Psoas muscle (tissue), 8 donors: ENCODE results near the gene MED15. TPM values are rescaled to one million over a fixed set of nuclear protein-coding genes. Genes with fewer than 3 reads are reported as not detected.
"Not testable (repeated sequence)": the region's sequence is repeated elsewhere in the genome, so short reads cannot be mapped to it uniquely, and the experiment has no call there.

ENCODE experiments used
- ATAC-seq, 4 donors: fragments of 200-7000 bp; cut with Tn5 transposase; one replicate each; pipeline ENCODE4 v1.9.1; 2020; ENCODE audit warnings: moderate library complexity in 3 of 4, mild to moderate bottlenecking in 2 of 4
- DNase-seq, 2 donors: peaks; one replicate each; pipeline ENCODE4 v3.0.0-alpha.2; 2020
- H3K27ac ChIP-seq: fragments of 200-600 bp; one replicate; pipeline ENCODE4 v1.8.0; 2022
- H3K27me3 ChIP-seq, 3 donors: fragments of 200-600 bp in 1 of 3; one replicate each; pipeline versions ENCODE4 v1.6.1 to v1.8.0; 2013 to 2022; ENCODE audit warnings: low read length in 2 of 3, mild to moderate bottlenecking in 2 of 3, moderate library complexity in 1 of 3; ENCODE audit not compliant: insufficient read depth in 3 of 3
- H3K36me3 ChIP-seq, 2 donors: fragments of 200-600 bp in 1 of 2; one replicate each; pipeline versions ENCODE4 v1.6.1 to v1.8.0; 2013 to 2022; ENCODE audit warnings: low read depth in 1 of 2, mild to moderate bottlenecking in 1 of 2, moderate library complexity in 1 of 2; ENCODE audit not compliant: insufficient read depth in 1 of 2
- H3K4me1 ChIP-seq: fragments of 200-600 bp; one replicate; pipeline ENCODE4 v1.8.0; 2022
- H3K4me3 ChIP-seq: fragments of 200-600 bp; one replicate; pipeline ENCODE4 v1.8.0; 2022; ENCODE audit warnings: mild to moderate bottlenecking
- H3K9me3 ChIP-seq: fragments of 200-600 bp; one replicate; pipeline ENCODE4 v1.8.0; 2022
- CTCF ChIP-seq: fragments of 200-600 bp; IDR thresholded peaks from one replicate; pipeline ENCODE4 v1.8.0; 2022; ENCODE audit warnings: antibody characterized with exemption
- WGBS, 3 donors: extraction: QIAGEN DNeasy Blood & Tissue Kit; methylation state at CpG; one replicate each; pipeline versions ENCODE4 v1.1.6 to v1.1.7; 2013; 5-methylcytosine and 5-hydroxymethylcytosine counted together
- intact Hi-C, 2 donors: fragments of 100-400 bp; cut with DNase I; formaldehyde crosslinking; loops; one replicate each; pipeline versions ENCODE4 v1.11.0 to v1.14.2; 2022
- polyA plus RNA-seq, 3 donors: library from polyadenylated mRNA; stranded (reverse); fragments of 200-250 nt; gene quantifications; one replicate each; pipeline ENCODE4 v1.2.3, GENCODE V29; 2013
- total RNA-seq, 4 donors: library from RNA; stranded (reverse); fragmentation: NEBNext Ultra II Directional in 2 of 4; extraction: Animal tissue kit (Norgen Biotek cat#: 25700) in 2 of 4; gene quantifications; one replicate each; pipeline versions ENCODE4 v1.2.1 to v1.2.4, GENCODE V29; 2021 to 2023
- donor health status: healthy with polysubstance abuse.
- donor health status: DM: no; HTN: no; CAD: no; lungs with moderate emphysema.
- donor health status: Bipolar disorder and iron deficiency.
- donor health status: healthy.
- donor health status: DM: yes; HTN: yes; CAD: no.
- donor health status: DM: no; HTN: no; CAD: no.
- donor health status: DM: no; HTN: no; CAD: no.
- donor health status: DM: yes; HTN: yes; CAD: no.

Gene MED15
- total and polyA plus RNA-seq, 7 donors, result 33.8 to 94.8 (median 59.7) TPM

GRCh38 chr22:20466659-20467379 lies 40.6 kb upstream of the MED15 start:
- Histone ChIP-seq H3K4me3 (no peak overlapping the region), H3K27me3 (no peaks in the 10 kb centered on the region), H3K27ac (no peak overlapping the region), H3K4me1 (peaks cover 16% of the 10 kb centered on the region), H3K9me3 (no peaks in the 10 kb centered on the region), H3K36me3 (peaks cover 0 to 43% of the 10 kb centered on the region in 2 donors)
- WGBS, 3 donors, result 86 to 89% (median 88%) methylated on average over 3 of the region's 3 CpGs
- no peak for TF ChIP-seq CTCF
- ATAC-seq (no peak), DNase-seq (peak in 1 of 2 donors; percentile 23)
- intact Hi-C loops, result no loop called here

DNA sequence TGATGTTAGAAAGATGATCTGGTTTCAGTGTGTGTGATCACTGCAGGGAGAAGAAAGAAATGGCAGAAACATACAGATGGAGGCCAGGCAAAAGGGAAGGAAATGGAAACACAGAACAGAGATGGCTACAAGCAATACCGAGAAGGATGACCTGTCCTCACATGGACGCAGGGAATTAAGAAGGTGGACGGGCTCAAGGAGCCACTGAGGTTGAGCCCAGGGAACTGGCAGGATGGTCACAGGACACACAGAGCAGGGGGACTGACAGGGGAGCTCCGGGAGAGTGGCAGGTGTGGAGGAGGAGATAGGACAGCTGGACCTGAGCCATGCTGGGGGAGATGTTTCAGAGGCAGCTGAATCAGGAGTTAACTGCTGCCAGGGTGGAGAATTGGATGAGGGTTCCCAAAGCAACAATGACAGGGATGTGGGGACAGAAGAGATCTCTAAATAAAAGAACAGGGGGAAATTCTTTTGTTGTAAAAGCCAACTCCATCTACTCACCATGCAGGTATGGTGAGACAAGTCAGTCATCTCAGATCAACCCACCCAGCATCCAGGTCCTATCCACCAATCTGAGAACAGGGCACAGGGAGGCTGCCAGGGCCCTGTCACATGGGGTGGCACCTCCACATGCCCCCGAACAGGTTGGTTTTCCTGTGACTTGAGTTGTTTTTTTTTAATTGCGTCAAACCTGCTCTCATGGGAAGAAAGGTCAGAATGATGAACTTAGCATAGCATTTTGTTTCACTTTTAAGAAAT lies 38.1 kb upstream of the MED15 start:
- 75 to 84% (median 78%) methylated on average over 6 of the region's 6 CpGs for WGBS, 3 donors
- intact Hi-C loops, result no loop called here
- Histone ChIP-seq H3K9me3 (no peaks in the 10 kb centered on the region), H3K27me3 (no peaks in the 10 kb centered on the region), H3K4me1 (no peaks in the 10 kb centered on the region), H3K4me3 (no peak overlapping the region), H3K36me3 (peaks cover 0 to 40% of the 10 kb centered on the region in 2 donors), H3K27ac (no peak overlapping the region)
- ATAC-seq, result no peak
- peak in 1 of 2 donors; percentile 30 for DNase-seq
- TF ChIP-seq CTCF, result no peak

- intact Hi-C loops, H3K9me3 ChIP-seq, ATAC-seq, H3K4me3 ChIP-seq, H3K4me1 ChIP-seq, H3K27me3 ChIP-seq, H3K27ac ChIP-seq: not testable (repeated sequence)
- peak in 1 of 2 donors; percentile 12 for DNase-seq
- H3K36me3 ChIP-seq, result peaks cover 0 to 28% of the 10 kb centered on the region in 2 donors
- WGBS, 3 donors, result 95 to 100% (median 97%) methylated on average over 2 of the region's 2 CpGs
Observed at GRCh38 chr22:20470525-20470924, 36.9 kb upstream of the MED15 start.

- no peak for ATAC-seq
- Histone ChIP-seq H3K27ac (no peak overlapping the region), H3K9me3 (no peaks in the 10 kb centered on the region), H3K36me3 (peaks cover 0 to 28% of the 10 kb centered on the region in 2 donors), H3K4me3 (no peak overlapping the region), H3K27me3 (no peaks in the 10 kb centered on the region), H3K4me1 (no peaks in the 10 kb centered on the region)
- peak in 1 of 2 donors; percentile 48 for DNase-seq
- intact Hi-C loops, result no loop called here
- WGBS, 3 donors, result 91 to 92% (median 91%) methylated on average over 9 of the region's 9 CpGs
- no peak for TF ChIP-seq CTCF
Observed at GRCh38 chr22:20471126-20471833, 36.1 kb upstream of the MED15 start.
